Body of pancreas (tissue), 4 donors: ENCODE results near the gene RHBDD2. TPM values are rescaled to one million over a fixed set of nuclear protein-coding genes. Genes with fewer than 3 reads are reported as not detected.
A peak's percentile ranks its signal among the peaks of the same experiment; 100 is the strongest.
"Not testable (repeated sequence)": the region's sequence is repeated elsewhere in the genome, so short reads cannot be mapped to it uniquely, and the experiment has no call there.

ENCODE experiments used
- ATAC-seq: fragments of 150-250 bp; one replicate; pipeline ENCODE4 v1.9.1; 2016
- DNase-seq, 4 donors: peaks; one replicate each; pipeline ENCODE4 v3.0.0-alpha.2; 2019
- H3K27ac ChIP-seq, 4 donors: fragments of 200-600 bp; sonication (generic); 1 replicate in 3 of 4; 2 replicates in 1 of 4; pipeline versions ENCODE4 v1.5.1 to v1.6.1; 2016 to 2019; ENCODE audit warnings: mild to moderate bottlenecking in 1 of 4, mixed read lengths in 1 of 4, moderate library complexity in 1 of 4
- H3K27me3 ChIP-seq, 2 donors: fragments of 200-600 bp; sonication (generic); one replicate each; pipeline ENCODE4 v1.6.0; 2016; ENCODE audit warnings: mild to moderate bottlenecking in 1 of 2
- H3K36me3 ChIP-seq, 2 donors: fragments of 200-600 bp; sonication (generic); replicated peaks in 1 of 2; 2 replicates each; pipeline ENCODE4 v1.5.1; 2016; ENCODE audit warnings: low read depth in 2 of 2; ENCODE audit not compliant: insufficient read depth in 1 of 2
- H3K4me1 ChIP-seq: fragments of 200-600 bp; sonication (generic); one replicate; pipeline ENCODE4 v1.6.0; 2016
- H3K4me3 ChIP-seq, 2 donors: fragments of 200-600 bp; sonication (generic); 1 replicate in 1 of 2; 2 replicates in 1 of 2; pipeline ENCODE4 v1.5.1; 2016 to 2019
- H3K9me3 ChIP-seq, 3 donors: fragments of 200-600 bp; sonication (generic); 1 replicate in 2 of 3; 2 replicates in 1 of 3; pipeline ENCODE4 v1.5.1; 2016
- CTCF ChIP-seq, 7 experiments: fragments of 450-650 bp in 4 of 7; fragments of 200-600 bp in 3 of 7; sonication (generic) in 3 of 7; IDR thresholded peaks; one replicate each; pipeline ENCODE4 v1.5.1; 2016 to 2019; ENCODE audit warnings: antibody characterized with exemption in 7 of 7
- POLR2A ChIP-seq, 3 donors: fragments of 450-650 bp; IDR thresholded peaks; one replicate each; pipeline ENCODE4 v1.6.1; 2016; ENCODE audit warnings: antibody characterized with exemption in 3 of 3, mild to moderate bottlenecking in 2 of 3
- WGBS, 2 donors: methylation state at CpG; one replicate each; pipeline ENCODE4 v1.1.5; 2017; 5-methylcytosine and 5-hydroxymethylcytosine counted together
- intact Hi-C: fragments of 100-400 bp; cut with DNase I; formaldehyde crosslinking; loops from one replicate; pipeline ENCODE4 v1.15.1; 2023
- total RNA-seq, 2 donors: library from RNA; depleted of rRNA; stranded (reverse); fragments of >200 nt; gene quantifications; one replicate each; pipeline ENCODE4 v1.1.0, GENCODE V29; 2016

RHBDD2 gene
- total RNA-seq, 2 donors from 2014 or later = 18.7 to 41.2 TPM

- no peak for ATAC-seq
- no peaks in the 10 kb centered on the region for H3K4me1 ChIP-seq
- 76 to 77% methylated on average over 5 of the region's 5 CpGs for WGBS, 2 donors
Observed at GRCh38 chr7:75854233-75854632, 24.6 kb upstream of the RHBDD2 start.

GRCh38 chr7:75854813-75855345 is 24.0 kb upstream of the RHBDD2 start:
- WGBS, 2 donors = 85 to 89% methylated on average over 6 to 10 of the region's 10 CpGs
- DNase-seq, H3K9me3 ChIP-seq, H3K4me1 ChIP-seq, H3K36me3 ChIP-seq, H3K4me3 ChIP-seq, intact Hi-C loops, H3K27ac ChIP-seq, H3K27me3 ChIP-seq, ATAC-seq: not testable (repeated sequence)

More at GRCh38 chr7:75854233-75854632, 24.6 kb upstream of the RHBDD2 start:
- H3K4me3 ChIP-seq = no peak overlapping the region
- TF ChIP-seq CTCF (IDR thresholded peaks at IDR 0.05) (no peak), POLR2A (IDR thresholded peaks at IDR 0.05) (no peak)
- DNase-seq = peak in 1 of 4 donors; percentile 46
- no peaks in the 10 kb centered on the region for H3K36me3 ChIP-seq
- H3K27me3 ChIP-seq = no peaks in the 10 kb centered on the region
- intact Hi-C loops = no loop called here
- H3K27ac ChIP-seq = no peak overlapping the region
- no peaks in the 10 kb centered on the region for H3K9me3 ChIP-seq

- intact Hi-C loops = no loop called here
- H3K36me3 ChIP-seq = no peaks in the 10 kb centered on the region
- no peaks in the 10 kb centered on the region for H3K4me1 ChIP-seq
- H3K9me3 ChIP-seq = no peaks in the 10 kb centered on the region
- TF ChIP-seq CTCF (IDR thresholded peaks at IDR 0.05) (no peak), POLR2A (IDR thresholded peaks at IDR 0.05) (no peak)
- no peak overlapping the region for H3K4me3 ChIP-seq
- no peak for ATAC-seq
- H3K27ac ChIP-seq = no peak overlapping the region
- peak in 1 of 4 donors; percentile 66 for DNase-seq
- 70 to 83% methylated on average over 6 of the region's 6 CpGs for WGBS, 2 donors
- H3K27me3 ChIP-seq = no peaks in the 10 kb centered on the region
Observed at GRCh38 chr7:75856536-75856935, 22.3 kb upstream of the RHBDD2 start.

GRCh38 chr7:75858410-75858809 is 20.4 kb upstream of the RHBDD2 start:
- H3K36me3 ChIP-seq = no peaks in the 10 kb centered on the region
- H3K4me1 ChIP-seq = no peaks in the 10 kb centered on the region
- H3K27me3 ChIP-seq = no peaks in the 10 kb centered on the region
- TF ChIP-seq POLR2A (IDR thresholded peaks at IDR 0.05) (no peak), CTCF (IDR thresholded peaks at IDR 0.05) (no peak)
- DNase-seq (no peak), ATAC-seq (no peak)
- no peak overlapping the region for H3K27ac ChIP-seq
- no peak overlapping the region for H3K4me3 ChIP-seq
- no peaks in the 10 kb centered on the region for H3K9me3 ChIP-seq
- intact Hi-C loops = no loop called here

- H3K36me3 ChIP-seq = no peaks in the 10 kb centered on the region
- no peaks in the 10 kb centered on the region for H3K9me3 ChIP-seq
- no peak overlapping the region for H3K4me3 ChIP-seq
- TF ChIP-seq CTCF (IDR thresholded peaks at IDR 0.05) = no peak
- TF ChIP-seq POLR2A (IDR thresholded peaks at IDR 0.05) = no peak
- 81 to 82% methylated on average over 4 of the region's 4 CpGs for WGBS, 2 donors
- DNase-seq = peak in 1 of 4 donors; percentile 52
- no peaks in the 10 kb centered on the region for H3K27me3 ChIP-seq
- no peak overlapping the region for H3K27ac ChIP-seq
- intact Hi-C loops = no loop called here
- peaks cover 5% of the 10 kb centered on the region for H3K4me1 ChIP-seq
- no peak for ATAC-seq
Observed at GRCh38 chr7:75861636-75862035, 17.2 kb upstream of the RHBDD2 start.

GRCh38 chr7:75864251-75864650 is 14.6 kb upstream of the RHBDD2 start:
- H3K36me3 ChIP-seq, H3K27me3 ChIP-seq, DNase-seq, H3K27ac ChIP-seq, intact Hi-C loops, H3K4me3 ChIP-seq, H3K9me3 ChIP-seq, ATAC-seq, H3K4me1 ChIP-seq: not testable (repeated sequence)
- 73 to 77% methylated on average over 4 of the region's 4 CpGs for WGBS, 2 donors
